Ishikawa (cell line): ENCODE results near the gene RIPOR3.

Experiments used
- CEBPB ChIP-seq: IDR thresholded peaks from 2 replicates; pipeline ENCODE4 v1.6.1; 2012
- MAX ChIP-seq: IDR thresholded peaks from 2 replicates; pipeline ENCODE4 v1.6.1; 2012
- TAF1 ChIP-seq: IDR thresholded peaks from 2 replicates; pipeline ENCODE4 v1.6.1; 2012; ENCODE audit warnings: low read depth, mild to moderate bottlenecking
- ZBTB7A ChIP-seq: IDR thresholded peaks from 2 replicates; pipeline ENCODE4 v1.6.1; 2012; ENCODE audit warnings: low read depth

- TF ChIP-seq TAF1 (no peak), ZBTB7A (no peak), MAX (no peak), CEBPB (no peak)
These were observed 86.2 kb downstream of the RIPOR3 start for GRCh38 chr20:50605136-50605535.
